Glutamatergic neuron (in vitro differentiated cells): ENCODE measurements around the gene PRR33. TPM values are rescaled to one million over a fixed set of nuclear protein-coding genes. Genes with fewer than 3 reads are reported as not detected.

Experiments used
- DNase-seq: peaks from one replicate; pipeline ENCODE4 v3.0.0; 2022
- H3K27ac Mint-ChIP-seq: one replicate; pipeline ENCODE4 v1.8.0; 2020; ENCODE audit warnings: mild to moderate bottlenecking, mixed read lengths, inconsistent platforms; ENCODE audit not compliant: unreplicated experiment
- H3K27me3 Mint-ChIP-seq: one replicate; pipeline ENCODE4 v1.8.0; 2020; ENCODE audit warnings: mild to moderate bottlenecking, moderate library complexity, mixed read lengths, inconsistent platforms; ENCODE audit not compliant: unreplicated experiment
- H3K36me3 Mint-ChIP-seq: one replicate; pipeline ENCODE4 v1.8.0; 2020; ENCODE audit warnings: mild to moderate bottlenecking, mixed read lengths, inconsistent platforms; ENCODE audit not compliant: unreplicated experiment
- H3K4me1 Mint-ChIP-seq: one replicate; pipeline ENCODE4 v1.8.0; 2020; ENCODE audit warnings: mild to moderate bottlenecking, low read depth, mixed read lengths, inconsistent platforms; ENCODE audit not compliant: unreplicated experiment
- H3K4me3 Mint-ChIP-seq: one replicate; pipeline ENCODE4 v1.8.0; 2020; ENCODE audit warnings: mild to moderate bottlenecking, mixed read lengths, inconsistent platforms; ENCODE audit not compliant: unreplicated experiment
- H3K9me3 Mint-ChIP-seq: one replicate; pipeline ENCODE4 v1.8.0; 2020; ENCODE audit warnings: mild to moderate bottlenecking, moderate library complexity, mixed read lengths, inconsistent platforms; ENCODE audit not compliant: unreplicated experiment
- total RNA-seq: library from RNA; stranded (reverse); fragmentation: NEBNext Ultra II Directional; extraction: Animal tissue kit (Norgen Biotek cat#: 25700); gene quantifications from one replicate; pipeline ENCODE4 v1.2.1, GENCODE V29; 2021; ENCODE audit not compliant: unreplicated experiment
- TF ChIP-seq, protein P1 (sequence below): fragments of 200-600 bp; sonication (generic); IDR thresholded peaks from one replicate; pipeline ENCODE4 v1.5.0; 2021; ENCODE audit not compliant: partially characterized antibody, unreplicated experiment

Gene PRR33
- total RNA-seq, 1 donor from 2014 or later = not detected

DNA sequence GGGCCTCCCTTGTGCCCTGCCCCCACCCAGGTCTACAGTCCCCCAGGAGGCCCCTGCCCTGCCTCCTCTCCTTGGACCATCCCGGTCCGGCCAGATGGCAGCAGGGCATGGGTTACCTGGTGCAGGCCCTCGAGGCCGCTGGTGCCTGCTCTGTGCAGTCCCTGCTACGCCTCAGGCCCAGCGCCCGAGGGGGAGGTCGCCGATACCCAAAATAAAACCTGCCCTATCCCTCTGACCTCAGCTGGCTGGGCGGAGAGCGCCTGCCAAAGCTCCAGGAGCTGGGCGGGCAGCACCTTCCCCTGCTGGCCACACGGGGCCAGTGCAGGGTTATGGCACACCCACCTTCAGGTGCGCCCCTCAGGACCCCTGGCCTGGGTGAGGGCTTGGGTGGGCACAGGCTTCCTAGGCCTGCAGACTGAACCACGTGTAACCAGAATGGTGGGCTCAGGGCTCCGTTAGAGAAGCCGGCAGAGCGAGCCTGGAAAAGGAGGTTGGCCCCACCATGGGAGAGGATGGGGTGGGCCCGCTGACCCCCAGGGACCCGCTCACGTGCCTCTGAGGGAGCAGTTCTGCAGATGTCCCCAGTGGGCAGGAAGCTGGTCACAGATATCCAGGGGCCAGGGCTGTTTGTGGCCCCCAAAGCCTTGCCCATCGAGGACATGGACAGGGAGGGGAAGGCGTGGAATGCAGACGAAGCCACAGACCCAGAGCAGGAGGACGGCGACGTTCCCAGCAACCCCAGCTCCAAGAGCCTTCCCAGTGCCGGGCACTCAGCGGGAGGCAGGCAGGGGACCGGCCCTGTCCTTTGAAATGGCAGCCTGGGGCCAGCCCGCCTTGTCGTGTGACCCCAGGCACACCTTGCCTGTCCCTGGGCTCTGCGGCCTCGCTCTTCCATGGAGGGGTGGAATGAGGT lies 26.1 kb upstream of the PRR33 start:
- DNase-seq = no peak

DNA sequence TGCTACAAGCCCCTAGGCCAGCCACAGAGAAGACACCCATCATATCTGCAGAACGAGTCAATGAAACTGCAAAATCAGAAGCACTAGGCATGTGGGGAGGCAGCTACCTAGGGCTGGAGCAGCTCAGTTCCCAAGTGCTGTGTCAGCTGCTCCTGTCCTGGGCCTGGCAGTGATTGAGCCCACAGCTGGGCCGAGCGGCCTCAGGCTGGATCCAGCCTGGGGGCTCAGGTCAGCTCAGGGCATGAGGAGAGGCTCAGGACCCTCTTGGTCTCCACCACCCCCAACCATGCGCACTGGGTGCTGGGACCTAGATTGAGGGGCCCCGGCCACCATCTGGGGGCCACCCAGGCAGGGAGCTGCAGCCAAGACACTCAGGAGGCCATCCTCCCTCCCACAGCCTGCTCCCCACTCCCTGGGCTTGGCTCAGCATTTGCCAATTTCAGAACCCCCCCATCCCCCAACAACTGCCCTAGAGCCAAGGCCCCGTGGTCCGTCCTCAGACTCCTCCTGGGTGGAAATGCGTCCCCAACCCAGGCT lies 25.4 kb upstream of the PRR33 start:
- H3K9me3 Mint-ChIP-seq = peaks cover 7% of the 10 kb centered on the region
- no peak for DNase-seq
- H3K4me1 Mint-ChIP-seq = no peaks in the 10 kb centered on the region
- H3K36me3 Mint-ChIP-seq = no peaks in the 10 kb centered on the region
- peaks cover 10% of the 10 kb centered on the region for H3K27me3 Mint-ChIP-seq
- no peak overlapping the region for H3K27ac Mint-ChIP-seq
- no peak overlapping the region for H3K4me3 Mint-ChIP-seq
- TF ChIP-seq, protein P1, sequence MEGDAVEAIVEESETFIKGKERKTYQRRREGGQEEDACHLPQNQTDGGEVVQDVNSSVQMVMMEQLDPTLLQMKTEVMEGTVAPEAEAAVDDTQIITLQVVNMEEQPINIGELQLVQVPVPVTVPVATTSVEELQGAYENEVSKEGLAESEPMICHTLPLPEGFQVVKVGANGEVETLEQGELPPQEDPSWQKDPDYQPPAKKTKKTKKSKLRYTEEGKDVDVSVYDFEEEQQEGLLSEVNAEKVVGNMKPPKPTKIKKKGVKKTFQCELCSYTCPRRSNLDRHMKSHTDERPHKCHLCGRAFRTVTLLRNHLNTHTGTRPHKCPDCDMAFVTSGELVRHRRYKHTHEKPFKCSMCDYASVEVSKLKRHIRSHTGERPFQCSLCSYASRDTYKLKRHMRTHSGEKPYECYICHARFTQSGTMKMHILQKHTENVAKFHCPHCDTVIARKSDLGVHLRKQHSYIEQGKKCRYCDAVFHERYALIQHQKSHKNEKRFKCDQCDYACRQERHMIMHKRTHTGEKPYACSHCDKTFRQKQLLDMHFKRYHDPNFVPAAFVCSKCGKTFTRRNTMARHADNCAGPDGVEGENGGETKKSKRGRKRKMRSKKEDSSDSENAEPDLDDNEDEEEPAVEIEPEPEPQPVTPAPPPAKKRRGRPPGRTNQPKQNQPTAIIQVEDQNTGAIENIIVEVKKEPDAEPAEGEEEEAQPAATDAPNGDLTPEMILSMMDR = no peak

More for the DNA sequence above, 26.1 kb upstream of the PRR33 start:
- TF ChIP-seq, protein P1 = peak; percentile 70
- no peaks in the 10 kb centered on the region for H3K4me1 Mint-ChIP-seq
- peaks cover 9% of the 10 kb centered on the region for H3K9me3 Mint-ChIP-seq
- H3K27me3 Mint-ChIP-seq = peaks cover 10% of the 10 kb centered on the region
- no peak overlapping the region for H3K4me3 Mint-ChIP-seq
- H3K27ac Mint-ChIP-seq = no peak overlapping the region
- no peaks in the 10 kb centered on the region for H3K36me3 Mint-ChIP-seq

DNA sequence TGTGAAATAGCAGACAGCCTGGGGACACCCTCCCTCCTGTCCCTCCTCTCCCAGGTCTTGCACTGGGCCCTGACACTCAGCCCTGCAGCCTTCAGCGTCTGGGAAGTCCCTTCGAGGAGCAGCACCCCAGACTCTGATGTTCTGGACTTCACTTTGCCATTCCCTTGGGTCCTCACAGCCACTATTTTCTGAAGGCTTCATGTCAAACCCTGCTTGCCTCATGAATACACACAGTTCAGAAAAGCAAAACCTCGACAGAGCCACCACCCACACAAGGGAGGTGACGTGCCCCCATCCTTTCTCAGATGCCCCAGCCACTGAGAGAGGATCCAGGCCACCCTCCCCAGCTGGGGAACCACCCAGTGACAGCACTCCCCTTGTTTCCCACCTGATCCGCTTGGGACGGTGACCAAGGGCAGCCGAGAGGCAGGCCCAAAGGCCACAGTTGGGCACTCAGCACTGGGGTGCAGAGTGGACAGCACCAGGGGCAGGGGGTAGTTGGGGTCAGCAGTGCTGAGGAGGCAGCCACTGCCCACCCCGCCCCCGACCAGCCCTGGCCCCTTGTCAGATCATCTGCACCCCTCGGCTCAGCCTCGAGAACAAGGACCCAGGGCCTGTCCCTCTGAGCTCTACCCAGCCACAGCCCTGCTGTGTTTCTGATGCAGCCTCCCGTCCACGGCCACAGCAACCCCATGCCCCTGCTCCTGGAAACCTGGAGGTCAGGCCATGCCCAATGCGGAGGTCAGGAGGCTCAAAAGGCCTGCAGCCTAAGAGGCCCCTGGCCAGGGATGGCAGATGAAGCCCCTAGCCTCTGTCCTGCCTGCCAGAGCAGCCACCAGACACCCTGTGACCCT lies 24.7 kb upstream of the PRR33 start:
- H3K4me1 Mint-ChIP-seq = no peaks in the 10 kb centered on the region
- DNase-seq = no peak
- TF ChIP-seq, protein P1 = no peak
- H3K27ac Mint-ChIP-seq = no peak overlapping the region
- H3K9me3 Mint-ChIP-seq = peaks cover 7% of the 10 kb centered on the region
- peaks cover 10% of the 10 kb centered on the region for H3K27me3 Mint-ChIP-seq
- no peak overlapping the region for H3K4me3 Mint-ChIP-seq
- no peaks in the 10 kb centered on the region for H3K36me3 Mint-ChIP-seq

DNA sequence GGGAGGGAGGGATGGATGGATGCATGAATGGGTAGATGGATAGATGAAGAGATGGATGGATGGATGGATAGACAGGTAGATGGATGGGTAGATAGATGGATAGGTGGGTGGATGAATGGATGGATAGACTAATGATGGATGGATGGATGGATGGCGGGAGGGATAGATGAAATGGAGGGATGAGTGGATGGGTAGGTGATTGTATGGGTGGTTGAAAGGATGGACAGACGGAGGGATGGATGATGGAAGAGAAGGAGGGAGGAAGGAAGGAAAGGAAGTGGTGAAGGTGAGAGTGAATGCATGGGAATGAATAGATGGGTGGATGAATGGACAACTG lies 24.1 kb upstream of the PRR33 start:
- TF ChIP-seq, protein P1 = no peak
- Mint-ChIP-seq H3K27ac (no peak overlapping the region), H3K4me1 (no peaks in the 10 kb centered on the region), H3K36me3 (no peaks in the 10 kb centered on the region), H3K27me3 (peaks cover 10% of the 10 kb centered on the region), H3K4me3 (no peak overlapping the region), H3K9me3 (peaks cover 7% of the 10 kb centered on the region)
- no peak for DNase-seq
